PFSK-1 (cell line): ENCODE measurements around the gene PCDHA7.

Experiments
- FOXP2 ChIP-seq: optimal IDR thresholded peaks from 2 replicates; pipeline ENCODE3; 2011; ENCODE audit warnings: borderline replicate concordance, control low read depth, inconsistent platforms; ENCODE audit not compliant: insufficient read depth; ENCODE audit errors: extremely low read length, extremely low read depth
- POLR2AphosphoS5 ChIP-seq: IDR thresholded peaks from 2 replicates; pipeline ENCODE4 v1.6.1; 2012; ENCODE audit warnings: low read depth, mild to moderate bottlenecking, control low read depth, low read length, moderate library complexity
- SIN3A ChIP-seq: IDR thresholded peaks from 2 replicates; pipeline ENCODE4 v1.6.1; 2012; ENCODE audit warnings: mild to moderate bottlenecking, low read length, moderate library complexity, borderline replicate concordance; ENCODE audit not compliant: insufficient read depth
- TAF1 ChIP-seq: IDR thresholded peaks from 2 replicates; pipeline ENCODE4 v1.6.1; 2012; ENCODE audit warnings: low read length, control low read depth, borderline replicate concordance; ENCODE audit not compliant: insufficient read depth
- TF ChIP-seq, protein P1 (sequence below), 2 experiments: IDR thresholded peaks; 2 replicates each; pipeline versions ENCODE4 v1.6.1 to v1.8.0; 2011 to 2012; ENCODE audit warnings: low read depth in 2 of 2, low read length in 2 of 2, control low read depth in 1 of 2, inconsistent platforms in 1 of 2, mild to moderate bottlenecking in 1 of 2, moderate library complexity in 1 of 2; ENCODE audit not compliant: insufficient read depth in 1 of 2

Gene PCDHA7

GRCh38 chr5:140883927-140884697, 50.0 kb downstream of the PCDHA7 start:
- TF ChIP-seq SIN3A: no peak
- TF ChIP-seq FOXP2: no peak
- TF ChIP-seq, protein P1, sequence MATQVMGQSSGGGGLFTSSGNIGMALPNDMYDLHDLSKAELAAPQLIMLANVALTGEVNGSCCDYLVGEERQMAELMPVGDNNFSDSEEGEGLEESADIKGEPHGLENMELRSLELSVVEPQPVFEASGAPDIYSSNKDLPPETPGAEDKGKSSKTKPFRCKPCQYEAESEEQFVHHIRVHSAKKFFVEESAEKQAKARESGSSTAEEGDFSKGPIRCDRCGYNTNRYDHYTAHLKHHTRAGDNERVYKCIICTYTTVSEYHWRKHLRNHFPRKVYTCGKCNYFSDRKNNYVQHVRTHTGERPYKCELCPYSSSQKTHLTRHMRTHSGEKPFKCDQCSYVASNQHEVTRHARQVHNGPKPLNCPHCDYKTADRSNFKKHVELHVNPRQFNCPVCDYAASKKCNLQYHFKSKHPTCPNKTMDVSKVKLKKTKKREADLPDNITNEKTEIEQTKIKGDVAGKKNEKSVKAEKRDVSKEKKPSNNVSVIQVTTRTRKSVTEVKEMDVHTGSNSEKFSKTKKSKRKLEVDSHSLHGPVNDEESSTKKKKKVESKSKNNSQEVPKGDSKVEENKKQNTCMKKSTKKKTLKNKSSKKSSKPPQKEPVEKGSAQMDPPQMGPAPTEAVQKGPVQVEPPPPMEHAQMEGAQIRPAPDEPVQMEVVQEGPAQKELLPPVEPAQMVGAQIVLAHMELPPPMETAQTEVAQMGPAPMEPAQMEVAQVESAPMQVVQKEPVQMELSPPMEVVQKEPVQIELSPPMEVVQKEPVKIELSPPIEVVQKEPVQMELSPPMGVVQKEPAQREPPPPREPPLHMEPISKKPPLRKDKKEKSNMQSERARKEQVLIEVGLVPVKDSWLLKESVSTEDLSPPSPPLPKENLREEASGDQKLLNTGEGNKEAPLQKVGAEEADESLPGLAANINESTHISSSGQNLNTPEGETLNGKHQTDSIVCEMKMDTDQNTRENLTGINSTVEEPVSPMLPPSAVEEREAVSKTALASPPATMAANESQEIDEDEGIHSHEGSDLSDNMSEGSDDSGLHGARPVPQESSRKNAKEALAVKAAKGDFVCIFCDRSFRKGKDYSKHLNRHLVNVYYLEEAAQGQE (IDR thresholded peaks at IDR 0.05; ENCODE audit: insufficient read depth in 1 of 2, low read depth in 2 of 2, low read length in 2 of 2): no peak
- TF ChIP-seq TAF1: no peak
- no peak for TF ChIP-seq POLR2AphosphoS5
